Liver (tissue), 9 donors: ENCODE results near the gene ELK4. TPM values are rescaled to one million over a fixed set of nuclear protein-coding genes. Genes with fewer than 3 reads are reported as not detected.

ENCODE experiments used
- DNase-seq: peaks from one replicate; pipeline ENCODE4 v3.0.0-alpha.2; 2017; ENCODE audit warnings: low spot score
- H3K27ac ChIP-seq, 2 donors: one replicate each; pipeline ENCODE4 v1.7.0; 2013; ENCODE audit warnings: inconsistent platforms in 2 of 2, low read length in 2 of 2, control low read depth in 1 of 2, low read depth in 1 of 2, mild to moderate bottlenecking in 1 of 2
- H3K27me3 ChIP-seq, 4 donors: one replicate each; pipeline versions ENCODE4 v1.6.1 to v1.7.0; 2013; ENCODE audit warnings: low read length in 3 of 4, inconsistent platforms in 1 of 4, mild to moderate bottlenecking in 1 of 4, moderate library complexity in 1 of 4; ENCODE audit not compliant: control insufficient read depth in 4 of 4, insufficient read depth in 4 of 4
- H3K36me3 ChIP-seq, 4 donors: one replicate each; pipeline versions ENCODE4 v1.6.1 to v1.7.0; 2013; ENCODE audit warnings: low read length in 3 of 4, mild to moderate bottlenecking in 3 of 4, low read depth in 1 of 4, moderate library complexity in 1 of 4; ENCODE audit not compliant: control insufficient read depth in 4 of 4, insufficient read depth in 3 of 4
- H3K4me1 ChIP-seq, 4 donors: one replicate each; pipeline versions ENCODE4 v1.6.1 to v1.7.0; 2013; ENCODE audit warnings: low read length in 3 of 4, mild to moderate bottlenecking in 3 of 4, moderate library complexity in 1 of 4; ENCODE audit not compliant: control insufficient read depth in 4 of 4, insufficient read depth in 4 of 4
- H3K4me3 ChIP-seq, 3 donors: one replicate each; pipeline versions ENCODE4 v1.6.1 to v1.7.0; 2013; ENCODE audit warnings: low read length in 3 of 3, control low read depth in 1 of 3, low read depth in 1 of 3, mild to moderate bottlenecking in 1 of 3
- H3K9ac ChIP-seq, 2 donors: one replicate each; pipeline ENCODE4 v1.7.0; 2013; ENCODE audit warnings: low read length in 2 of 2, mild to moderate bottlenecking in 2 of 2, moderate library complexity in 2 of 2, control low read depth in 1 of 2, low read depth in 1 of 2
- H3K9me3 ChIP-seq, 4 donors: one replicate each; pipeline versions ENCODE4 v1.6.1 to v1.7.0; 2013; ENCODE audit warnings: low read length in 3 of 4; ENCODE audit not compliant: control insufficient read depth in 4 of 4
- ATF3 ChIP-seq: IDR thresholded peaks from 2 replicates; pipeline ENCODE4 v1.6.1; 2016; ENCODE audit warnings: antibody characterized with exemption
- CTCF ChIP-seq: fragments of 150-350 bp; IDR thresholded peaks from 2 replicates; pipeline ENCODE4 v1.5.1; 2017; ENCODE audit warnings: improper control_type of control experiment, low read depth, low read length; ENCODE audit not compliant: missing input control
- EGR1 ChIP-seq, 2 donors: IDR thresholded peaks; 2 replicates each; pipeline ENCODE4 v1.6.1; 2016 to 2018; ENCODE audit warnings: antibody characterized with exemption in 2 of 2, low read depth in 2 of 2
- FOXA2 ChIP-seq: IDR thresholded peaks from 2 replicates; pipeline ENCODE4 v1.6.1; 2016; ENCODE audit warnings: antibody characterized with exemption
- GABPA ChIP-seq, 2 donors: IDR thresholded peaks in 1 of 2; conservative IDR thresholded peaks in 1 of 2; 2 replicates each; pipeline ENCODE4 v1.6.1; 2016; ENCODE audit warnings: antibody characterized with exemption in 2 of 2, mild to moderate bottlenecking in 1 of 2, moderate library complexity in 1 of 2
- HNF4A ChIP-seq, 2 donors: conservative IDR thresholded peaks; 2 replicates each; pipeline ENCODE4 v1.6.1; 2016; ENCODE audit warnings: antibody characterized with exemption in 2 of 2, mild to moderate bottlenecking in 2 of 2
- HNF4G ChIP-seq: IDR thresholded peaks from 2 replicates; pipeline ENCODE4 v1.6.1; 2016; ENCODE audit warnings: antibody characterized with exemption
- JUND ChIP-seq, 2 donors: IDR thresholded peaks; 2 replicates each; pipeline ENCODE4 v1.6.1; 2016; ENCODE audit warnings: antibody characterized with exemption in 2 of 2
- MAX ChIP-seq: IDR thresholded peaks from 2 replicates; pipeline ENCODE4 v1.6.1; 2016; ENCODE audit warnings: antibody characterized with exemption
- RAD21 ChIP-seq, 2 donors: IDR thresholded peaks; 2 replicates each; pipeline ENCODE4 v1.6.1; 2016; ENCODE audit warnings: antibody characterized with exemption in 2 of 2, mild to moderate bottlenecking in 2 of 2
- REST ChIP-seq: IDR thresholded peaks from 2 replicates; pipeline ENCODE4 v1.6.1; 2016; ENCODE audit warnings: antibody characterized with exemption, mild to moderate bottlenecking
- RXRA ChIP-seq, 2 donors: IDR thresholded peaks; 2 replicates each; pipeline ENCODE4 v1.6.1; 2017 to 2018; ENCODE audit warnings: antibody characterized with exemption in 2 of 2, mild to moderate bottlenecking in 1 of 2
- SP1 ChIP-seq: IDR thresholded peaks from 2 replicates; pipeline ENCODE4 v1.6.1; 2018; ENCODE audit warnings: antibody characterized with exemption, mild to moderate bottlenecking
- YY1 ChIP-seq: IDR thresholded peaks from 2 replicates; pipeline ENCODE4 v1.6.1; 2016; ENCODE audit warnings: antibody characterized with exemption, mild to moderate bottlenecking
- WGBS: extraction: QIAGEN DNeasy Blood & Tissue Kit; methylation state at CpG from one replicate; pipeline ENCODE4 v1.1.7; 2013; 5-methylcytosine and 5-hydroxymethylcytosine counted together
- polyA plus RNA-seq, 2 donors: library from polyadenylated mRNA; stranded (reverse) in 1 of 2; unstranded in 1 of 2; fragments of 200-250 nt in 1 of 2; fragments of >200 nt in 1 of 2; fragmentation: Nextera tagmentation in 1 of 2; extraction: Ambion mirVana in 1 of 2; gene quantifications; one replicate each; pipeline versions ENCODE4 v1.2.1 to v1.2.3, GENCODE V29; 2013 to 2015
- total RNA-seq, 2 donors: library from RNA; depleted of rRNA; stranded (reverse); fragments of >200 nt; gene quantifications; one replicate each; pipeline ENCODE4 v1.2.3, GENCODE V29; 2014
- donor health status: healthy.
- donor health status: healthy.
- donor health status: healthy.
- donor health status: healthy.
- donor health status: healthy.

Gene ELK4
- total and polyA plus RNA-seq, 4 donors: 3.5 to 20.2 (median 6.9) TPM

GRCh38 chr1:205610901-205611466 is 20.8 kb downstream of the ELK4 start:
- WGBS: 56% methylated on average over 3 of the region's 3 CpGs
- Histone ChIP-seq H3K9ac (no peak overlapping the region), H3K4me1 (peaks cover 8 to 13% (median 11%) of the 10 kb centered on the region in 4 donors), H3K36me3 (peaks cover 0 to 13% (median 8%) of the 10 kb centered on the region in 4 donors), H3K4me3 (no peak overlapping the region), H3K27me3 (no peaks in the 10 kb centered on the region), H3K9me3 (no peaks in the 10 kb centered on the region), H3K27ac (peak overlapping the region in 1 of 2 donors; percentile 7)
- no peak for DNase-seq
- TF ChIP-seq REST: no peak
- no peak for TF ChIP-seq HNF4A (conservative IDR thresholded peaks at IDR 0.05)
- TF ChIP-seq SP1: no peak
- TF ChIP-seq YY1: no peak
- TF ChIP-seq ATF3: no peak
- TF ChIP-seq HNF4G: no peak
- TF ChIP-seq GABPA (IDR thresholded peaks at IDR 0.05 in 1 of 2, conservative IDR thresholded peaks at IDR 0.05 in 1 of 2): no peak
- no peak for TF ChIP-seq MAX
- TF ChIP-seq CTCF: no peak
- TF ChIP-seq FOXA2: no peak
- no peak for TF ChIP-seq RXRA (IDR thresholded peaks at IDR 0.05)
- TF ChIP-seq EGR1 (IDR thresholded peaks at IDR 0.05; ENCODE audit: low read depth in 2 of 2): no peak

GRCh38 chr1:205610036-205610435 is 21.8 kb downstream of the ELK4 start:
- WGBS: 71% methylated on average over 2 of the region's 2 CpGs
- Histone ChIP-seq H3K4me3 (no peak overlapping the region), H3K9ac (no peak overlapping the region), H3K27ac (peak overlapping the region in 1 of 2 donors; percentile 20), H3K9me3 (no peaks in the 10 kb centered on the region), H3K36me3 (peaks cover 2 to 9% (median 7%) of the 10 kb centered on the region in 4 donors), H3K4me1 (peaks cover 8 to 13% (median 11%) of the 10 kb centered on the region in 4 donors), H3K27me3 (no peaks in the 10 kb centered on the region)
- no peak for DNase-seq
- TF ChIP-seq SP1 (no peak), EGR1 (IDR thresholded peaks at IDR 0.05; ENCODE audit: low read depth in 2 of 2) (no peak), HNF4G (no peak), ATF3 (no peak), RAD21 (IDR thresholded peaks at IDR 0.05) (no peak), JUND (IDR thresholded peaks at IDR 0.05) (no peak), MAX (no peak), REST (no peak)
